ENCODE measurements around the gene FFAR3. TPM values are rescaled to one million over a fixed set of nuclear protein-coding genes. Genes with fewer than 3 reads are reported as not detected.
"Not testable (repeated sequence)": the region's sequence is repeated elsewhere in the genome, so short reads cannot be mapped to it uniquely, and the experiment has no call there.

The FFAR3 gene
- polyA plus RNA-seq, 1 donor from 2014 or later, result not detected

- H3K4me1 Mint-ChIP-seq, result peaks cover 30 to 34% (median 34%) of the 10 kb centered on the region in 3 donors
- peak overlapping the region in 2 of 3 donors; percentile 43 to 83 for H3K27ac Mint-ChIP-seq
- H3K9me3 Mint-ChIP-seq, result peaks cover 0 to 1% (median 0%) of the 10 kb centered on the region in 3 donors
- no peaks in the 10 kb centered on the region for H3K36me3 Mint-ChIP-seq
- peaks cover 2% of the 10 kb centered on the region for H3K27me3 Mint-ChIP-seq
- no peak overlapping the region for H3K4me3 Mint-ChIP-seq
These were observed 6.7 kb upstream of the FFAR3 start for GRCh38 chr19:35351411-35352176.

GRCh38 chr19:35352177-35352447 lies 6.1 kb upstream of the FFAR3 start:
- H3K4me1 Mint-ChIP-seq, result peaks cover 25 to 29% (median 28%) of the 10 kb centered on the region in 3 donors
- peak overlapping the region in 1 of 4 donors; percentile 83 for H3K4me3 Mint-ChIP-seq
- H3K36me3 Mint-ChIP-seq, result no peaks in the 10 kb centered on the region
- no peak overlapping the region for H3K27ac Mint-ChIP-seq
- no peaks in the 10 kb centered on the region for H3K9me3 Mint-ChIP-seq
- H3K27me3 Mint-ChIP-seq, result peaks cover 2% of the 10 kb centered on the region

GRCh38 chr19:35352448-35353304 lies 5.6 kb upstream of the FFAR3 start:
- H3K4me3 Mint-ChIP-seq, result peak overlapping the region; percentile 3 to 88 (median 73)
- no peaks in the 10 kb centered on the region for H3K27me3 Mint-ChIP-seq
- H3K27ac Mint-ChIP-seq, result peak overlapping the region in 2 of 3 donors; percentile 5 to 61
- no peaks in the 10 kb centered on the region for H3K36me3 Mint-ChIP-seq
- peaks cover 19 to 24% (median 23%) of the 10 kb centered on the region in 3 donors for H3K4me1 Mint-ChIP-seq
- no peaks in the 10 kb centered on the region for H3K9me3 Mint-ChIP-seq

GRCh38 chr19:35353635-35354034 lies 4.6 kb upstream of the FFAR3 start:
- no peaks in the 10 kb centered on the region for H3K36me3 Mint-ChIP-seq
- peaks cover 16 to 19% (median 16%) of the 10 kb centered on the region in 3 donors for H3K4me1 Mint-ChIP-seq
- H3K9me3 Mint-ChIP-seq, result peaks cover 0 to 2% (median 0%) of the 10 kb centered on the region in 3 donors
- no peaks in the 10 kb centered on the region for H3K27me3 Mint-ChIP-seq
- no peak overlapping the region for H3K27ac Mint-ChIP-seq
- peak overlapping the region in 1 of 4 donors; percentile 47 for H3K4me3 Mint-ChIP-seq

- no peaks in the 10 kb centered on the region for H3K36me3 Mint-ChIP-seq
- peaks cover 0 to 2% (median 0%) of the 10 kb centered on the region in 3 donors for H3K9me3 Mint-ChIP-seq
- H3K27me3 Mint-ChIP-seq, result no peaks in the 10 kb centered on the region
- no peak overlapping the region for H3K27ac Mint-ChIP-seq
- peak overlapping the region in 1 of 4 donors; percentile 17 for H3K4me3 Mint-ChIP-seq
- H3K4me1 Mint-ChIP-seq, result peaks cover 6 to 9% (median 6%) of the 10 kb centered on the region in 3 donors
These were observed 3.4 kb upstream of the FFAR3 start for GRCh38 chr19:35354898-35355297.

GRCh38 chr19:35355791-35356460 lies 2.3 kb upstream of the FFAR3 start:
- H3K36me3 Mint-ChIP-seq, result no peaks in the 10 kb centered on the region
- peaks cover 0 to 2% (median 0%) of the 10 kb centered on the region in 3 donors for H3K9me3 Mint-ChIP-seq
- H3K27me3 Mint-ChIP-seq, result no peaks in the 10 kb centered on the region
- peak overlapping the region in 1 of 3 donors; percentile 41 for H3K27ac Mint-ChIP-seq
- H3K4me1 Mint-ChIP-seq, result peaks cover 5 to 9% (median 6%) of the 10 kb centered on the region in 3 donors
- H3K4me3 Mint-ChIP-seq, result no peak overlapping the region

GRCh38 chr19:35358834-35359233 lies 574 bp downstream of the FFAR3 start:
- H3K9me3 Mint-ChIP-seq, H3K27ac Mint-ChIP-seq, H3K27me3 Mint-ChIP-seq, H3K36me3 Mint-ChIP-seq, H3K4me1 Mint-ChIP-seq, H3K4me3 Mint-ChIP-seq: not testable (repeated sequence)

GRCh38 chr19:35359395-35359794 lies 1.1 kb downstream of the FFAR3 start:
- H3K4me3 Mint-ChIP-seq, H3K9me3 Mint-ChIP-seq, H3K27ac Mint-ChIP-seq, H3K27me3 Mint-ChIP-seq, H3K4me1 Mint-ChIP-seq, H3K36me3 Mint-ChIP-seq: not testable (repeated sequence)

- H3K27ac Mint-ChIP-seq, H3K27me3 Mint-ChIP-seq, H3K4me1 Mint-ChIP-seq, H3K4me3 Mint-ChIP-seq, H3K9me3 Mint-ChIP-seq, H3K36me3 Mint-ChIP-seq: not testable (repeated sequence)
These were observed 1.8 kb downstream of the FFAR3 start for GRCh38 chr19:35360081-35360480.

GRCh38 chr19:35360880-35361420 lies 2.7 kb downstream of the FFAR3 start:
- Mint-ChIP-seq H3K9me3 (peaks cover 0 to 2% (median 0%) of the 10 kb centered on the region in 3 donors), H3K36me3 (no peaks in the 10 kb centered on the region), H3K27ac (no peak overlapping the region), H3K4me1 (peaks cover 0 to 4% (median 1%) of the 10 kb centered on the region in 3 donors), H3K27me3 (peaks cover 3% of the 10 kb centered on the region), H3K4me3 (no peak overlapping the region)

- H3K4me1 Mint-ChIP-seq, result peaks cover 0 to 4% (median 1%) of the 10 kb centered on the region in 3 donors
- no peak overlapping the region for H3K27ac Mint-ChIP-seq
- H3K36me3 Mint-ChIP-seq, result no peaks in the 10 kb centered on the region
- peaks cover 0 to 2% (median 0%) of the 10 kb centered on the region in 3 donors for H3K9me3 Mint-ChIP-seq
- H3K4me3 Mint-ChIP-seq, result peak overlapping the region in 1 of 4 donors; percentile 12
- peaks cover 3% of the 10 kb centered on the region for H3K27me3 Mint-ChIP-seq
These were observed 4.2 kb downstream of the FFAR3 start for GRCh38 chr19:35362261-35363000.

- Mint-ChIP-seq H3K4me1 (peaks cover 0 to 1% (median 1%) of the 10 kb centered on the region in 3 donors), H3K9me3 (no peaks in the 10 kb centered on the region), H3K4me3 (no peak overlapping the region), H3K27ac (no peak overlapping the region), H3K36me3 (no peaks in the 10 kb centered on the region), H3K27me3 (peaks cover 3% of the 10 kb centered on the region)
These were observed 4.8 kb downstream of the FFAR3 start for GRCh38 chr19:35363001-35363590.

GRCh38 chr19:35363711-35364425 lies 5.6 kb downstream of the FFAR3 start:
- Mint-ChIP-seq H3K36me3 (peaks cover 4% of the 10 kb centered on the region), H3K27ac (no peak overlapping the region), H3K4me3 (no peak overlapping the region), H3K9me3 (no peaks in the 10 kb centered on the region), H3K27me3 (peaks cover 3% of the 10 kb centered on the region), H3K4me1 (peaks cover 0 to 1% (median 0%) of the 10 kb centered on the region in 3 donors)

All from IgD-negative memory B cell (primary cell).